H9 (cell line): Measurements from ENCODE around the gene CLRN3. TPM values are rescaled to one million over a fixed set of nuclear protein-coding genes. Genes with fewer than 3 reads are reported as not detected.

Experiments
- DNase-seq: peaks from one replicate; pipeline ENCODE4 v3.0.0-alpha.2; 2017
- H2AFZ ChIP-seq: one replicate; pipeline ENCODE4 v1.6.1; 2013; ENCODE audit warnings: mild to moderate bottlenecking, low read length, control low read depth, moderate library complexity
- H2AK5ac ChIP-seq: 2 replicates; pipeline ENCODE4 v1.6.1; 2013; ENCODE audit warnings: low read length, control low read depth, mixed read lengths; ENCODE audit not compliant: insufficient read length
- H2BK120ac ChIP-seq: one replicate; pipeline ENCODE4 v1.6.1; 2013; ENCODE audit warnings: low read depth, mild to moderate bottlenecking, low read length, control low read depth, inconsistent platforms; ENCODE audit not compliant: poor library complexity, severe bottlenecking
- H2BK12ac ChIP-seq: 2 replicates; pipeline ENCODE4 v1.6.1; 2013; ENCODE audit warnings: low read length, control low read depth, mixed read lengths, low read depth; ENCODE audit not compliant: insufficient read length
- H2BK15ac ChIP-seq: 2 replicates; pipeline ENCODE4 v1.6.1; 2013; ENCODE audit warnings: low read depth, low read length, control low read depth
- H2BK20ac ChIP-seq: one replicate; pipeline ENCODE4 v1.6.1; 2013; ENCODE audit warnings: low read depth, mild to moderate bottlenecking, low read length, control low read depth, inconsistent platforms; ENCODE audit not compliant: poor library complexity, severe bottlenecking
- H2BK5ac ChIP-seq: 2 replicates; pipeline ENCODE4 v1.6.1; 2013; ENCODE audit warnings: low read length, control low read depth, mixed read lengths; ENCODE audit not compliant: insufficient read length
- H3K14ac ChIP-seq: 2 replicates; pipeline ENCODE4 v1.6.1; 2013; ENCODE audit warnings: low read length, control low read depth; ENCODE audit not compliant: insufficient read depth
- H3K18ac ChIP-seq: 2 replicates; pipeline ENCODE4 v1.6.1; 2013; ENCODE audit warnings: low read depth, mild to moderate bottlenecking, mixed read lengths, low read length, control low read depth; ENCODE audit not compliant: insufficient read length
- H3K23ac ChIP-seq: 2 replicates; pipeline ENCODE4 v1.6.1; 2013; ENCODE audit warnings: low read length, control low read depth, mixed read lengths, low read depth; ENCODE audit not compliant: insufficient read length
- H3K23me2 ChIP-seq: 2 replicates; pipeline ENCODE4 v1.6.1; 2013; ENCODE audit warnings: low read depth, mild to moderate bottlenecking, mixed read lengths, low read length, control low read depth; ENCODE audit not compliant: insufficient read length, poor library complexity, severe bottlenecking
- H3K27ac ChIP-seq: 2 replicates; pipeline ENCODE4 v1.5.1; 2013; ENCODE audit warnings: low read length, control low read depth, mixed read lengths, low read depth; ENCODE audit not compliant: insufficient read length
- H3K27me3 ChIP-seq: 2 replicates; pipeline ENCODE4 v1.6.1; 2013; ENCODE audit warnings: low read length, control low read depth, inconsistent platforms; ENCODE audit not compliant: insufficient read depth
- H3K4ac ChIP-seq: 2 replicates; pipeline ENCODE4 v1.6.1; 2013; ENCODE audit warnings: low read depth, mild to moderate bottlenecking, control low read depth, inconsistent platforms, low read length, moderate library complexity
- H3K4me1 ChIP-seq: 2 replicates; pipeline ENCODE4 v1.6.1; 2013; ENCODE audit warnings: low read length, control low read depth, inconsistent platforms; ENCODE audit not compliant: insufficient read depth
- H3K4me2 ChIP-seq: 2 replicates; pipeline ENCODE4 v1.6.1; 2013; ENCODE audit warnings: low read length, control low read depth, mixed read lengths; ENCODE audit not compliant: insufficient read length, insufficient read depth
- H3K56ac ChIP-seq: 2 replicates; pipeline ENCODE4 v1.6.1; 2013; ENCODE audit warnings: low read depth, mild to moderate bottlenecking, mixed read lengths, low read length, control low read depth; ENCODE audit not compliant: insufficient read length
- H3K79me1 ChIP-seq: 2 replicates; pipeline ENCODE4 v1.6.1; 2013; ENCODE audit warnings: low read depth, mild to moderate bottlenecking, moderate library complexity, low read length, control low read depth, inconsistent platforms; ENCODE audit not compliant: insufficient read depth, poor library complexity, severe bottlenecking
- H3K79me2 ChIP-seq: 2 replicates; pipeline ENCODE4 v1.6.1; 2013; ENCODE audit warnings: low read length, control low read depth, inconsistent platforms; ENCODE audit not compliant: insufficient read depth
- H3K9ac ChIP-seq: 2 replicates; pipeline ENCODE4 v1.6.1; 2013; ENCODE audit warnings: low read length, control low read depth, mixed read lengths; ENCODE audit not compliant: insufficient read length; ENCODE audit errors: extremely low read depth
- H3K9me3 ChIP-seq: one replicate; pipeline ENCODE4 v1.6.1; 2013; ENCODE audit warnings: low read depth, low read length, inconsistent platforms; ENCODE audit not compliant: control insufficient read depth
- H3T11ph ChIP-seq: one replicate; pipeline ENCODE4 v1.6.1; 2013; ENCODE audit warnings: mild to moderate bottlenecking, low read length, control low read depth, inconsistent platforms
- H4K20me1 ChIP-seq: one replicate; pipeline ENCODE4 v1.6.1; 2013; ENCODE audit not compliant: control insufficient read depth, insufficient read length, insufficient read depth
- H4K5ac ChIP-seq: 2 replicates; pipeline ENCODE4 v1.6.1; 2013; ENCODE audit warnings: low read depth, mild to moderate bottlenecking, mixed read lengths, low read length, control low read depth; ENCODE audit not compliant: insufficient read length
- H4K8ac ChIP-seq: replicated peaks from 2 replicates; pipeline ENCODE4 v1.6.1; 2013; ENCODE audit warnings: low read length, control low read depth, mixed read lengths, low read depth; ENCODE audit not compliant: insufficient read length
- H4K91ac ChIP-seq: 2 replicates; pipeline ENCODE4 v1.6.1; 2013; ENCODE audit warnings: low read depth, mild to moderate bottlenecking, moderate library complexity, mixed read lengths, low read length, control low read depth; ENCODE audit not compliant: insufficient read length
- H3K27ac Mint-ChIP-seq, 3 experiments: 2 replicates in 2 of 3; 3 replicates in 1 of 3; pipeline ENCODE4 v1.8.0; 2020 to 2021; ENCODE audit warnings: mixed read lengths in 3 of 3, mild to moderate bottlenecking in 1 of 3, moderate library complexity in 1 of 3
- H3K27me3 Mint-ChIP-seq: 2 replicates; pipeline ENCODE4 v1.8.0; 2021; ENCODE audit warnings: low read depth, mild to moderate bottlenecking, moderate library complexity, mixed read lengths
- H3K36me3 Mint-ChIP-seq, 3 experiments: 2 replicates in 2 of 3; 3 replicates in 1 of 3; pipeline ENCODE4 v1.8.0; 2020 to 2021; ENCODE audit warnings: low read depth in 3 of 3, mixed read lengths in 3 of 3; ENCODE audit not compliant: insufficient read depth in 1 of 3
- H3K4me1 Mint-ChIP-seq, 2 experiments: 2 replicates each; pipeline ENCODE4 v1.8.0; 2020; ENCODE audit warnings: mixed read lengths in 2 of 2
- H3K4me3 Mint-ChIP-seq, 2 experiments: 2 replicates in 1 of 2; 3 replicates in 1 of 2; pipeline ENCODE4 v1.8.0; 2020 to 2021; ENCODE audit warnings: mild to moderate bottlenecking in 2 of 2, mixed read lengths in 2 of 2, moderate library complexity in 1 of 2
- H3K9me3 Mint-ChIP-seq, 2 experiments: 2 replicates in 1 of 2; 3 replicates in 1 of 2; pipeline ENCODE4 v1.8.0; 2020; ENCODE audit warnings: mild to moderate bottlenecking in 2 of 2, mixed read lengths in 2 of 2, moderate library complexity in 1 of 2
- WGBS: extraction: QIAGEN DNeasy Blood & Tissue Kit; methylation state at CpG from one replicate; pipeline ENCODE4 v1.1.7; 2013; ENCODE audit warnings: missing lambda C conversion rate, low lambda C conversion rate, mixed read lengths; ENCODE audit not compliant: insufficient read length; ENCODE audit errors: extremely low coverage; 5-methylcytosine and 5-hydroxymethylcytosine counted together
- total RNA-seq: library from RNA; stranded (reverse); gene quantifications from 2 replicates; pipeline ENCODE4 v1.2.1, GENCODE V29; 2021
- TF ChIP-seq, protein P1 (sequence below): fragments of 200-600 bp; sonication (generic); conservative IDR thresholded peaks from 3 replicates; pipeline ENCODE4 v1.8.0; 2021; ENCODE audit warnings: antibody characterized with exemption, mild to moderate bottlenecking

CLRN3 gene
- total RNA-seq, 1 experiment from 2014 or later: not detected

DNA sequence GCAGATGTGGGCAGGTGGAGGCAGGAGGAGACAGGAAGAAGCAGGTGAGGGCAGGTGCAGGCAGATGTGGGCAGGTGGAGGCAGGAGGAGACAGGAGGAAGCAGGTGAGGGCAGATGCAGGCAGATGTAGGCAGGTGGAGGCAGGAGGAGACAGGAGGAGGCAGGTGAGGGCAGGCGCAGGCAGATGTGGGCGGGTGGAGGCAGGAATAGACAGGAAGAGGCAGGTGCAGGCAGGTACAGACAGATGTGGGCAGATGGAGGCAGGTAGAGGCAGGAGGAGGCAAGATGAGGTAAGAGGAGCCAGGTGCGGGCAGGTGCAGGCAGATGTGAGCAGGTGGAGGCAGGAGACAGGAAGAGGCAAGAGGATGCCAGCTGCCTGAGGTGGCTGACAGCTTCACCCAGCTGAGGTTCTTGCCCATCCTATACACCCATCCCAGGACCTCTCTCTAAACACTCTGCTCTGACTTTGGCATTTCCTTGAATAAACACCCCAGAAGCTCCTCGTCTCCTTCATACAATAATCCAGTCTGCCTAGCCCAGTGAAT, 47.1 kb upstream of the CLRN3 start:
- Histone ChIP-seq H4K8ac (no peak overlapping the region), H3K18ac (peak overlapping the region; percentile 11), H2BK12ac (no peak overlapping the region), H3K4me2 (no peak overlapping the region), H2BK120ac (no peak overlapping the region), H3K23me2 (no peaks in the 10 kb centered on the region), H2AFZ (no peak overlapping the region), H4K5ac (no peak overlapping the region), H4K20me1 (no peaks in the 10 kb centered on the region), H3K14ac (peak overlapping the region; percentile 37; the same call in 1 of the 2 replicates), H3K9ac (no peak overlapping the region), H3K56ac (no peak overlapping the region), H3T11ph (no peak overlapping the region), H3K4ac (no peak overlapping the region), H3K79me1 (no peaks in the 10 kb centered on the region), H2BK20ac (no peak overlapping the region), H3K23ac (no peak overlapping the region), H2AK5ac (no peak overlapping the region), H4K91ac (no peak overlapping the region), H2BK15ac (no peak overlapping the region), H3K4me1 (peaks cover 4% of the 10 kb centered on the region; the same call in 1 of the 2 replicates), H2BK5ac (no peak overlapping the region), H3K27me3 (no peaks in the 10 kb centered on the region), H3K27ac (no peak overlapping the region), H3K9me3 (no peaks in the 10 kb centered on the region), H3K79me2 (no peaks in the 10 kb centered on the region)
- H3K4me3 Mint-ChIP-seq: no peak overlapping the region; a peak in 1 of 5 replicates
- DNase-seq: no peak
- H3K36me3 Mint-ChIP-seq: no peaks in the 10 kb centered on the region; a peak in 2 of 7 replicates
- TF ChIP-seq, protein P1, sequence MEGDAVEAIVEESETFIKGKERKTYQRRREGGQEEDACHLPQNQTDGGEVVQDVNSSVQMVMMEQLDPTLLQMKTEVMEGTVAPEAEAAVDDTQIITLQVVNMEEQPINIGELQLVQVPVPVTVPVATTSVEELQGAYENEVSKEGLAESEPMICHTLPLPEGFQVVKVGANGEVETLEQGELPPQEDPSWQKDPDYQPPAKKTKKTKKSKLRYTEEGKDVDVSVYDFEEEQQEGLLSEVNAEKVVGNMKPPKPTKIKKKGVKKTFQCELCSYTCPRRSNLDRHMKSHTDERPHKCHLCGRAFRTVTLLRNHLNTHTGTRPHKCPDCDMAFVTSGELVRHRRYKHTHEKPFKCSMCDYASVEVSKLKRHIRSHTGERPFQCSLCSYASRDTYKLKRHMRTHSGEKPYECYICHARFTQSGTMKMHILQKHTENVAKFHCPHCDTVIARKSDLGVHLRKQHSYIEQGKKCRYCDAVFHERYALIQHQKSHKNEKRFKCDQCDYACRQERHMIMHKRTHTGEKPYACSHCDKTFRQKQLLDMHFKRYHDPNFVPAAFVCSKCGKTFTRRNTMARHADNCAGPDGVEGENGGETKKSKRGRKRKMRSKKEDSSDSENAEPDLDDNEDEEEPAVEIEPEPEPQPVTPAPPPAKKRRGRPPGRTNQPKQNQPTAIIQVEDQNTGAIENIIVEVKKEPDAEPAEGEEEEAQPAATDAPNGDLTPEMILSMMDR: no peak
- H3K27ac Mint-ChIP-seq: no peak overlapping the region; a peak in 2 of 7 replicates
- peaks cover 12 to 16% of the 10 kb centered on the region in 2 experiments for H3K4me1 Mint-ChIP-seq
- H3K27me3 Mint-ChIP-seq: peaks cover 4% of the 10 kb centered on the region
- WGBS: no CpG with 5 or more reads among the region's 4 CpGs
- no peaks in the 10 kb centered on the region; a peak in 2 of 5 replicates for H3K9me3 Mint-ChIP-seq
